ENCODE measurements around the gene ERCC3. TPM values are rescaled to one million over a fixed set of nuclear protein-coding genes. Genes with fewer than 3 reads are reported as not detected.
"Not testable (repeated sequence)": the region's sequence is repeated elsewhere in the genome, so short reads cannot be mapped to it uniquely, and the experiment has no call there.

Gene ERCC3
- total RNA-seq, 1 experiment from 2014 or later: 52.5 TPM

DNA sequence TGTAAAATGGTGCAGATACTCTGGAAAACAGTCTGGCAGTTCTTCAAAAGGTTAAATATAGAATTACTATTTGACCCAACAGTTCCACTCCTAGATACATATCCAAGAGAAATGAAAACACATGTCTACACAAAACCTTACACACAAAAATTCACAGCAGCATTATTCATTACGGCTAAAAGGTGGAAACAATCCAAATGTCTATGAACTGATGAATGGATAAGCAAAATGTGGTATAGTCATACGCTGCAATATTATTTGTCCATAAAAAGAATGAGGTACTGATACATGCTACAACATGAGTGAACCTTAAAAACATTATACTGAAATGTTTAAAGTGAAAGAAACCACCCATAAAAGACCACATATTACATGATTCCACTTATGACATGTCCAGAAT is 77.8 kb downstream of the ERCC3 start:
- H3K9me3 ChIP-seq: peaks cover 3% of the 10 kb centered on the region; the same call in 1 of the 2 replicates
- no peak overlapping the region for H3K4me3 ChIP-seq (ENCODE audit: low read depth, low read length)
- no TSS peak for BruUV-seq (replicated peaks)
- H3K27ac Mint-ChIP-seq (ENCODE audit: unreplicated experiment): no peak overlapping the region
- H3K27me3 ChIP-seq (replicated peaks; ENCODE audit: control insufficient read depth, insufficient read depth, low read length): no peaks in the 10 kb centered on the region
- DNase-seq: no peak
- ChIA-PET CTCF (no interaction called here), POLR2A (no interaction called here)
- peaks cover 9% of the 10 kb centered on the region for H3K27me3 Mint-ChIP-seq (ENCODE audit: insufficient read depth, unreplicated experiment)
- peaks cover 4% of the 10 kb centered on the region; the same call in 1 of the 2 replicates for H3K4me1 ChIP-seq
- H3K4me1 Mint-ChIP-seq (ENCODE audit: low read depth, unreplicated experiment): no peaks in the 10 kb centered on the region
- H3K36me3 ChIP-seq (ENCODE audit: control insufficient read depth, insufficient read depth, low read length): no peaks in the 10 kb centered on the region
- no peaks in the 10 kb centered on the region for H3K9me3 Mint-ChIP-seq (ENCODE audit: unreplicated experiment)
- peaks cover 6% of the 10 kb centered on the region for H3K36me3 Mint-ChIP-seq (ENCODE audit: insufficient read depth, unreplicated experiment)
- no peak overlapping the region for H3K4me3 Mint-ChIP-seq (ENCODE audit: unreplicated experiment)
- TF ChIP-seq, protein P1, sequence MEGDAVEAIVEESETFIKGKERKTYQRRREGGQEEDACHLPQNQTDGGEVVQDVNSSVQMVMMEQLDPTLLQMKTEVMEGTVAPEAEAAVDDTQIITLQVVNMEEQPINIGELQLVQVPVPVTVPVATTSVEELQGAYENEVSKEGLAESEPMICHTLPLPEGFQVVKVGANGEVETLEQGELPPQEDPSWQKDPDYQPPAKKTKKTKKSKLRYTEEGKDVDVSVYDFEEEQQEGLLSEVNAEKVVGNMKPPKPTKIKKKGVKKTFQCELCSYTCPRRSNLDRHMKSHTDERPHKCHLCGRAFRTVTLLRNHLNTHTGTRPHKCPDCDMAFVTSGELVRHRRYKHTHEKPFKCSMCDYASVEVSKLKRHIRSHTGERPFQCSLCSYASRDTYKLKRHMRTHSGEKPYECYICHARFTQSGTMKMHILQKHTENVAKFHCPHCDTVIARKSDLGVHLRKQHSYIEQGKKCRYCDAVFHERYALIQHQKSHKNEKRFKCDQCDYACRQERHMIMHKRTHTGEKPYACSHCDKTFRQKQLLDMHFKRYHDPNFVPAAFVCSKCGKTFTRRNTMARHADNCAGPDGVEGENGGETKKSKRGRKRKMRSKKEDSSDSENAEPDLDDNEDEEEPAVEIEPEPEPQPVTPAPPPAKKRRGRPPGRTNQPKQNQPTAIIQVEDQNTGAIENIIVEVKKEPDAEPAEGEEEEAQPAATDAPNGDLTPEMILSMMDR (IDR thresholded peaks at IDR 0.05; ENCODE audit: insufficient read depth in 1 of 2, low read depth in 1 of 2, low read length in 1 of 2, severe bottlenecking in 1 of 2, unreplicated experiment in 1 of 2): no peak
- intact Hi-C loops (cut with micrococcal nuclease; ENCODE audit: unreplicated experiment): no loop called here

- H3K4me1 Mint-ChIP-seq (ENCODE audit: low read depth, unreplicated experiment); H3K27me3 Mint-ChIP-seq (ENCODE audit: insufficient read depth, unreplicated experiment); intact Hi-C loops (cut with micrococcal nuclease; ENCODE audit: unreplicated experiment); H3K36me3 ChIP-seq (ENCODE audit: control insufficient read depth, insufficient read depth, low read length); BruUV-seq (replicated peaks); POLR2A ChIA-PET; DNase-seq; H3K27me3 ChIP-seq (replicated peaks; ENCODE audit: control insufficient read depth, insufficient read depth, low read length); H3K27ac Mint-ChIP-seq (ENCODE audit: unreplicated experiment); H3K36me3 Mint-ChIP-seq (ENCODE audit: insufficient read depth, unreplicated experiment); H3K4me3 ChIP-seq (ENCODE audit: low read depth, low read length); H3K4me1 ChIP-seq; H3K9me3 ChIP-seq; CTCF ChIA-PET; H3K4me3 Mint-ChIP-seq (ENCODE audit: unreplicated experiment); H3K9me3 Mint-ChIP-seq (ENCODE audit: unreplicated experiment): not testable (repeated sequence)
Observed at GRCh38 chr2:127214201-127214600, 79.7 kb downstream of the ERCC3 start.

- H3K4me3 Mint-ChIP-seq (ENCODE audit: unreplicated experiment): no peak overlapping the region
- peaks cover 3% of the 10 kb centered on the region for H3K27me3 Mint-ChIP-seq (ENCODE audit: insufficient read depth, unreplicated experiment)
- peaks cover 6% of the 10 kb centered on the region for H3K4me1 Mint-ChIP-seq (ENCODE audit: low read depth, unreplicated experiment)
- no TSS peak for BruUV-seq (replicated peaks)
- no peak for DNase-seq
- Histone ChIP-seq H3K27me3 (replicated peaks; ENCODE audit: control insufficient read depth, insufficient read depth, low read length) (no peaks in the 10 kb centered on the region), H3K4me3 (ENCODE audit: low read depth, low read length) (no peak overlapping the region), H3K9me3 (peaks cover 3% of the 10 kb centered on the region; the same call in 1 of the 2 replicates), H3K36me3 (ENCODE audit: control insufficient read depth, insufficient read depth, low read length) (no peaks in the 10 kb centered on the region), H3K4me1 (no peaks in the 10 kb centered on the region)
- no peaks in the 10 kb centered on the region for H3K9me3 Mint-ChIP-seq (ENCODE audit: unreplicated experiment)
- POLR2A ChIA-PET: no interaction called here
- TF ChIP-seq, protein P1 (IDR thresholded peaks at IDR 0.05; ENCODE audit: insufficient read depth in 1 of 2, low read depth in 1 of 2, low read length in 1 of 2, severe bottlenecking in 1 of 2, unreplicated experiment in 1 of 2): no peak
- CTCF ChIA-PET: no interaction called here
- intact Hi-C loops (cut with micrococcal nuclease; ENCODE audit: unreplicated experiment): no loop called here
- H3K36me3 Mint-ChIP-seq (ENCODE audit: insufficient read depth, unreplicated experiment): no peaks in the 10 kb centered on the region
- no peak overlapping the region for H3K27ac Mint-ChIP-seq (ENCODE audit: unreplicated experiment)
Observed at GRCh38 chr2:127208313-127208712, 85.6 kb downstream of the ERCC3 start.

Other genes starting within 250 kb of the ERCC3 start
- gene BIN1, start 187.0 kb downstream of the ERCC3 start, total RNA-seq (2022): 198 and 205 TPM in 2 replicates
- gene CYP27C1, start 73.8 kb downstream of the ERCC3 start, total RNA-seq (2022): 0.11 TPM in 1 of 2 replicates, not detected in the other
- 35.0 and 38.7 TPM in 2 replicates for gene MAP3K2, start 93.8 kb upstream of the ERCC3 start, total RNA-seq (2022)
- gene PROC, start 124.3 kb upstream of the ERCC3 start, total RNA-seq (2022): 4.1 and 6.4 TPM in 2 replicates
- gene IWS1, start 232.3 kb upstream of the ERCC3 start, total RNA-seq (2022): 56.0 and 63.7 TPM in 2 replicates
- 0.27 and 0.58 TPM in 2 replicates for gene MYO7B, start 241.5 kb upstream of the ERCC3 start, total RNA-seq (2022)

Data from Caco-2 (cell line).